ENCODE measurements around the gene PLSCR3.
"Not testable (repeated sequence)": the region's sequence is repeated elsewhere in the genome, so short reads cannot be mapped to it uniquely, and the experiment has no call there.

PLSCR3 gene

DNA sequence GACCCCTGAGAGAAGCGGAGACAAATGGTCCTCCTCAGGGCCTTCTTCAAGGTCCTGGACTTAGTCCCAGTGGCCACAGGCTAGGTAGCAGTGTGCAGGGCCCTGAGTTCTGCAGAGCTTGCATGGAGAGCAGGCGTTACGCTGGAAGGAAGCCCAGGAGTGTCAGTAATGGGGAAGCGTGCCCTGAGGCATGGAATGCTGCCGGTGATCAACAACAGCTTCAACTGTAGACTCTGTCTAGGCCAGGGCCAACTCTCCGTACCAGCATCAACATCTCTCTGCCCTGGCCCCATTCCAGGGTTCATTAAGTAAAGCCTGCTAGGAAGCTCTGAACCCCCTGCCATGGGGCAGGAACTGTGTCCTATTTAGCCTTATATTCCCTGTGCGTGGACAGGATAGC, 14.0 kb downstream of the PLSCR3 start:
- Histone ChIP-seq H3K36me3 (ENCODE audit: control insufficient read depth, insufficient read depth, low read length) (no peaks in the 10 kb centered on the region), H3K27me3 (ENCODE audit: control insufficient read depth, insufficient read depth, low read length) (no peaks in the 10 kb centered on the region), H3K9me3 (ENCODE audit: control insufficient read depth, insufficient read depth, low read length) (no peaks in the 10 kb centered on the region), H3K27ac (ENCODE audit: low read length) (no peak overlapping the region), H3K4me3 (ENCODE audit: low read length) (no peak overlapping the region; the same call in 1 of the 2 replicates), H3K4me1 (ENCODE audit: control insufficient read depth, insufficient read depth, low read length) (peaks cover 8% of the 10 kb centered on the region)
- no peak for DNase-seq (ENCODE audit: low read depth, low spot score)
- no CpG with 5 or more reads among the region's 7 CpGs for whole genome bisulfite sequencing (ENCODE audit: insufficient coverage, insufficient read length)

- H3K4me1 ChIP-seq (ENCODE audit: control insufficient read depth, insufficient read depth, low read length), result peaks cover 5% of the 10 kb centered on the region; the same call in 1 of the 2 replicates
- DNase-seq (ENCODE audit: low read depth, low spot score), result no peak
- H3K27me3 ChIP-seq (ENCODE audit: control insufficient read depth, insufficient read depth, low read length), result no peaks in the 10 kb centered on the region
- no peak overlapping the region for H3K4me3 ChIP-seq (ENCODE audit: low read length)
- H3K36me3 ChIP-seq (ENCODE audit: control insufficient read depth, insufficient read depth, low read length), result no peaks in the 10 kb centered on the region
- H3K27ac ChIP-seq (ENCODE audit: low read length), result no peak overlapping the region
- whole genome bisulfite sequencing (ENCODE audit: insufficient coverage, insufficient read length), result no CpG with 5 or more reads among the region's 3 CpGs
- no peaks in the 10 kb centered on the region for H3K9me3 ChIP-seq (ENCODE audit: control insufficient read depth, insufficient read depth, low read length)
Measured at GRCh38 chr17:7379134-7379533, 15.2 kb downstream of the PLSCR3 start.

DNA sequence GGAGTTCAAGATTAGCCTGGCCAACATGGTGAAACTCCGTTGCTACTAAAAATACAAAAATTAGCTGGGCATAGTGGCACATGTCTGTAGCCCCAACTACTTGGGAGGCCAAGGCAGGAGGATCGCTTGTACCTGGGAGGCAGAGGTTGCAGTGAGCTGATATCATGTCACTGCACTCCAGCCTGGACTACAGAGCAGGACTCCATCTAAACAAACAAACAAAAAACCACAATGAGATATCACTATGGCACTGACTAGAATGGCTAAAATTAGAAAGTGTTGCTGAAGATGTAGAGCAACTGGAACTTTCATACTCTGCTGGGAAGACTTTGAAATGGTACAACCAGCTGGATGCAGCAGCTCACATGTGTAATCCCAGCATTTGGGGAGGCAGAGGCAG, 20.0 kb downstream of the PLSCR3 start:
- Histone ChIP-seq H3K27ac (ENCODE audit: low read length) (no peak overlapping the region), H3K36me3 (ENCODE audit: control insufficient read depth, insufficient read depth, low read length) (no peaks in the 10 kb centered on the region), H3K27me3 (ENCODE audit: control insufficient read depth, insufficient read depth, low read length) (no peaks in the 10 kb centered on the region), H3K9me3 (ENCODE audit: control insufficient read depth, insufficient read depth, low read length) (no peaks in the 10 kb centered on the region), H3K4me3 (ENCODE audit: low read length) (no peak overlapping the region), H3K4me1 (ENCODE audit: control insufficient read depth, insufficient read depth, low read length) (no peaks in the 10 kb centered on the region)
- DNase-seq (ENCODE audit: low read depth, low spot score), result no peak
- no CpG with 5 or more reads among the region's 2 CpGs for WGBS (ENCODE audit: insufficient coverage, insufficient read length)

GRCh38 chr17:7370853-7371252, 23.5 kb downstream of the PLSCR3 start:
- H3K4me3 ChIP-seq (ENCODE audit: low read length), result no peak overlapping the region
- H3K4me1 ChIP-seq (ENCODE audit: control insufficient read depth, insufficient read depth, low read length), result peaks cover 2% of the 10 kb centered on the region; the same call in 1 of the 2 replicates
- no peaks in the 10 kb centered on the region for H3K36me3 ChIP-seq (ENCODE audit: control insufficient read depth, insufficient read depth, low read length)
- H3K9me3 ChIP-seq (ENCODE audit: control insufficient read depth, insufficient read depth, low read length), result no peaks in the 10 kb centered on the region
- no peaks in the 10 kb centered on the region for H3K27me3 ChIP-seq (ENCODE audit: control insufficient read depth, insufficient read depth, low read length)
- WGBS (ENCODE audit: insufficient coverage, insufficient read length), result no CpG with 5 or more reads among the region's 4 CpGs
- DNase-seq (ENCODE audit: low read depth, low spot score), result no peak
- no peak overlapping the region for H3K27ac ChIP-seq (ENCODE audit: low read length)

DNA sequence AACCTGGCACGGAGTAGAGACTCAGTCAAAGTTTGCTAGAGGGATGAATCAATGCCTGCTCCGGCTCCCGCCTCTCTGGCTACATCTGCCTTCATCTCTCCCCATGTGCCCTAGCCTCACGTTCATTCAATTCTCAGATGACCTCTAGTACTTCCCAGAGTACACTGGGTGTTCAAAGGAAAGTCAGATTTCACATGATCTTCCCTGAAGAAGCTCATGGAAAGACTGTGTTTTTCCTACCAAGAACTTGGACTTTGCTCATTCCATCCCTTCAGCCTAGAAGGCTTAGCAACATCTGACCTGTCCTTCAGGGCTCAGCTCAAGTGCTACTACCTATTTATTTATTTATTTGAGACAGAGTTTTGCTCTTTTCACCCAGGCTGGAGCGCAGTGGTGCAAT, 24.5 kb downstream of the PLSCR3 start:
- no peaks in the 10 kb centered on the region for H3K27me3 ChIP-seq (ENCODE audit: control insufficient read depth, insufficient read depth, low read length)
- no peaks in the 10 kb centered on the region for H3K9me3 ChIP-seq (ENCODE audit: control insufficient read depth, insufficient read depth, low read length)
- H3K4me3 ChIP-seq (ENCODE audit: low read length), result no peak overlapping the region
- no CpG with 5 or more reads among the region's 5 CpGs for WGBS (ENCODE audit: insufficient coverage, insufficient read length)
- no peaks in the 10 kb centered on the region for H3K36me3 ChIP-seq (ENCODE audit: control insufficient read depth, insufficient read depth, low read length)
- no peak overlapping the region for H3K27ac ChIP-seq (ENCODE audit: low read length)
- no peak for DNase-seq (ENCODE audit: low read depth, low spot score)
- peaks cover 2% of the 10 kb centered on the region; the same call in 1 of the 2 replicates for H3K4me1 ChIP-seq (ENCODE audit: control insufficient read depth, insufficient read depth, low read length)

DNA sequence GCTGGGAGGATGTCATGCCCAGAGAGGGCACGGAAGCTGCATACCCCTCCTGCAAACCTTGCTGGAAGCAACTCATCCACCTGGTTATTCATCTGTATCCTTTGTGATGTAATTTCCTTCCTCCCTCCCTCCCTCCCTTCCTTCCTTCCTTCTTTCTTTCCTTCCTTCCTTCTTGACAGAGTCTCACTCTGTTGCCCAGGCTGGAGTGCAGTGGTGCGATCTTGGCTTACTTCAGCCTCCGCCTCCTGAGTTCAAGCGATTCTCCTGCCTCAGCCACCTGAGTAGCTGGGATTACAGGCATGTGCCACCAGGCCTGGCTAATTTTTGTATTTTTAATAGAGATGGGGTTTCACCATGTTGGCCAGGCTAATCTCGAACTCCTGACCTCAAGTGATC, 25.7 kb downstream of the PLSCR3 start:
- not testable (repeated sequence) for H3K4me1 ChIP-seq (ENCODE audit: control insufficient read depth, insufficient read depth, low read length); H3K27ac ChIP-seq (ENCODE audit: low read length); H3K27me3 ChIP-seq (ENCODE audit: control insufficient read depth, insufficient read depth, low read length); H3K9me3 ChIP-seq (ENCODE audit: control insufficient read depth, insufficient read depth, low read length); H3K4me3 ChIP-seq (ENCODE audit: low read length); DNase-seq (ENCODE audit: low read depth, low spot score); H3K36me3 ChIP-seq (ENCODE audit: control insufficient read depth, insufficient read depth, low read length)
- WGBS (ENCODE audit: insufficient coverage, insufficient read length), result no CpG with 5 or more reads among the region's 5 CpGs

- no CpG with 5 or more reads among the region's 13 CpGs for WGBS (ENCODE audit: insufficient coverage, insufficient read length)
- no peaks in the 10 kb centered on the region for H3K27me3 ChIP-seq (ENCODE audit: control insufficient read depth, insufficient read depth, low read length)
- no peaks in the 10 kb centered on the region for H3K9me3 ChIP-seq (ENCODE audit: control insufficient read depth, insufficient read depth, low read length)
- no peak overlapping the region for H3K4me3 ChIP-seq (ENCODE audit: low read length)
- H3K27ac ChIP-seq (ENCODE audit: low read length), result no peak overlapping the region
- H3K4me1 ChIP-seq (ENCODE audit: control insufficient read depth, insufficient read depth, low read length), result peaks cover 2% of the 10 kb centered on the region; the same call in 1 of the 2 replicates
- no peak for DNase-seq (ENCODE audit: low read depth, low spot score)
- no peaks in the 10 kb centered on the region for H3K36me3 ChIP-seq (ENCODE audit: control insufficient read depth, insufficient read depth, low read length)
Measured at GRCh38 chr17:7367918-7368598, 26.3 kb downstream of the PLSCR3 start.

DNA sequence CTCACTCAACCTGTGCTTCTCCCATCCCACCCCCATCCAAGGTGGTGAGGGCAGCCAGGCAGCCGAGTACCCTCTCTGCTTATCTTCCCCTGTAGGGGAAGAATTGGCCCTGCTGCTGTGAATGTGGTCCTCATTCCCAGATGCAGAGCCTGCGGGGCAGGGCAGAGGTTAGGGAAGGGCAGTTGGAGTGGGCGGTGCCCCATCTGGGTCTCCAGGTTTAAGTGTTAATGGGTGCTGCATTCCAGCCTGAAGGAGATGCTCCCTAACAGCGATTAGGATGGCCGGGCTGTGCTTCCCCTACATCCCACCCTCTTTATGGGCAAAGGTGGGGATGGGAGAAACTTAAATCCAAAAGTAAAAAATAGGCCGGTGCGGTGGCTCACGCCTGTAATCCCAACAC, 27.2 kb downstream of the PLSCR3 start:
- Histone ChIP-seq H3K4me1 (ENCODE audit: control insufficient read depth, insufficient read depth, low read length) (peaks cover 2% of the 10 kb centered on the region; the same call in 1 of the 2 replicates), H3K27me3 (ENCODE audit: control insufficient read depth, insufficient read depth, low read length) (no peaks in the 10 kb centered on the region), H3K27ac (ENCODE audit: low read length) (no peak overlapping the region), H3K36me3 (ENCODE audit: control insufficient read depth, insufficient read depth, low read length) (no peaks in the 10 kb centered on the region), H3K9me3 (ENCODE audit: control insufficient read depth, insufficient read depth, low read length) (no peaks in the 10 kb centered on the region), H3K4me3 (ENCODE audit: low read length) (no peak overlapping the region)
- DNase-seq (ENCODE audit: low read depth, low spot score), result no peak
- WGBS (ENCODE audit: insufficient coverage, insufficient read length), result no CpG with 5 or more reads among the region's 8 CpGs

DNA sequence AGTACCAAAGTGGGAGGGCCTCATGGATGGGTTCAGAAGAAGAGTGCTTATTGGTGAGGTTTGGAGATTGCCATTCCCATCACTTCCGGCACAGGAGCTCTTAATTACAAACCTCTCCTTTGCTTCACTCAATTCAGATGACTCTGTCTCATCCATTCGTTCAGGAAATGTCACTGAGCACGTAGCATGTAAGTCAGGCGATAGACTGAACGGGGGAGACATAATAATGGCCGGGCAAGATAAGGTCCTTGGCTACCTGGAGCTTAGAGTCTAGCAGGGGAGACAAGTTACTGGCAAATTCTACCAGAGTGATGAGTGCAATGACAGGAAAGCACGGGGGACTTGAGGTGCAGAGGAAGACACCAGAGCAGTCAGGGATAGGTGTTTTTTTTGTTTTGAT, 28.4 kb downstream of the PLSCR3 start:
- not testable (repeated sequence) for H3K36me3 ChIP-seq (ENCODE audit: control insufficient read depth, insufficient read depth, low read length); H3K9me3 ChIP-seq (ENCODE audit: control insufficient read depth, insufficient read depth, low read length); H3K4me3 ChIP-seq (ENCODE audit: low read length); H3K4me1 ChIP-seq (ENCODE audit: control insufficient read depth, insufficient read depth, low read length); H3K27me3 ChIP-seq (ENCODE audit: control insufficient read depth, insufficient read depth, low read length); DNase-seq (ENCODE audit: low read depth, low spot score); H3K27ac ChIP-seq (ENCODE audit: low read length)
- WGBS (ENCODE audit: insufficient coverage, insufficient read length), result no CpG with 5 or more reads among the region's 7 CpGs

GRCh38 chr17:7363311-7363710, 31.0 kb downstream of the PLSCR3 start:
- WGBS (ENCODE audit: insufficient coverage, insufficient read length), result no CpG with 5 or more reads among the region's 6 CpGs

GRCh38 chr17:7361906-7362305, 32.4 kb downstream of the PLSCR3 start:
- Histone ChIP-seq H3K27ac (ENCODE audit: low read length) (no peak overlapping the region), H3K4me3 (ENCODE audit: low read length) (no peak overlapping the region), H3K4me1 (ENCODE audit: control insufficient read depth, insufficient read depth, low read length) (0 out of 2 replicates have a peak, but pooled peaks cover under 1% of the 10 kb centered on the region), H3K27me3 (ENCODE audit: control insufficient read depth, insufficient read depth, low read length) (no peaks in the 10 kb centered on the region), H3K36me3 (ENCODE audit: control insufficient read depth, insufficient read depth, low read length) (no peaks in the 10 kb centered on the region), H3K9me3 (ENCODE audit: control insufficient read depth, insufficient read depth, low read length) (no peaks in the 10 kb centered on the region)
- DNase-seq (ENCODE audit: low read depth, low spot score), result no peak
- WGBS (ENCODE audit: insufficient coverage, insufficient read length), result no CpG with 5 or more reads among the region's 3 CpGs

More at GRCh38 chr17:7363311-7363710, 31.0 kb downstream of the PLSCR3 start:
- Histone ChIP-seq H3K27me3 (ENCODE audit: control insufficient read depth, insufficient read depth, low read length) (no peaks in the 10 kb centered on the region), H3K36me3 (ENCODE audit: control insufficient read depth, insufficient read depth, low read length) (no peaks in the 10 kb centered on the region), H3K9me3 (ENCODE audit: control insufficient read depth, insufficient read depth, low read length) (no peaks in the 10 kb centered on the region), H3K4me1 (ENCODE audit: control insufficient read depth, insufficient read depth, low read length) (peaks cover 2% of the 10 kb centered on the region; the same call in 1 of the 2 replicates), H3K4me3 (ENCODE audit: low read length) (no peak overlapping the region), H3K27ac (ENCODE audit: low read length) (no peak overlapping the region)
- no peak for DNase-seq (ENCODE audit: low read depth, low spot score)
